LHCN-M2 (cell line): Measurements from ENCODE around the gene REPS1. TPM values are rescaled to one million over a fixed set of nuclear protein-coding genes. Genes with fewer than 3 reads are reported as not detected.

Experiments used
- DNase-seq: peaks from one replicate; pipeline ENCODE4 v3.0.0-alpha.2; 2012; ENCODE audit warnings: low read depth
- total RNA-seq: library from RNA; depleted of rRNA; stranded (reverse); fragments of >200 nt; gene quantifications from 2 replicates; pipeline ENCODE4 v1.2.3, GENCODE V29; 2014; rRNA removed

REPS1 gene
- total RNA-seq, 1 experiment from 2014 or later: 46.1 TPM

DNA sequence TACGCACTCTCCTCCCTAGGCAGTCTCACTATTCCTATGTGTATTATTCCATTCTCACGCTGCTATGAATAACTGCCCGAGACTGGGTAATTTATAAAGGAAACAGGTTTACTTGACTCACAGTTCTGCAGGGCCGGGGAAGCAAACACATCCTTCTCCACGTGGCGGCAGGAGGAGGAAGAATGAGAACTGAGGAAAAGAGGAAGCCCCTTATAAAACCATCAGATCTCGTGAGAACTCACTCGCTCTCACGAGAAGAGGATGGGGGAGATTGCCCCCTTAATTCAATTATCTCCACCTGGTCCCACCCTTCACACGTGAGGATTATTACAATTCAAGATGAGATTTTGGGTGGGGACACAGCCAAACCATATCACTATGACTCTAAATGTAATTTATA lies 130.3 kb downstream of the REPS1 start:
- DNase-seq: no peak

DNA sequence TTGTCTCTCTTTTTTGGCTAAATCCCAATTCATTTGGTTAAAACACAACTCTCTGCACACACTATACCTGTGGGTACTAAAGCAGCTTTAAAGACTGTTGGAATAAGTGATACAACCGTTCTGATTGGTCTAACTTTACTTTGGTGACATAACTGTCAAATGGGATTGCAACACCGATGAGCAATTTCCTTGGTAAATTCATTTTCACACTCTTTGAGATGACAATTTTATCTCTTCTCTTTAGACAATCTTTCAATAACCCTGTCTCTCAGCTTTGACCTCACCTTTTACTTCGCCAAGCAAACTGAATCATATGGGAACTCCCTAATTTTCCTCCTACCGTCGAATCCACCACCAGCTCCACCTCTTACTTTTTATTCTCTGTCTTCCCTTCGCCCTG lies 131.4 kb downstream of the REPS1 start:
- DNase-seq: no peak

Other genes starting within 250 kb of the REPS1 start
- 10.3 and 11.5 TPM in 2 replicates for gene CCDC28A, start 214.5 kb downstream of the REPS1 start, total RNA-seq
- not detected in 2 replicates for gene ECT2L, start 192.2 kb downstream of the REPS1 start, total RNA-seq
- gene ABRACL, start 40.5 kb upstream of the REPS1 start, total RNA-seq: 34.8 and 51.5 TPM in 2 replicates
- 7.4 and 8.6 TPM in 2 replicates for gene HECA, start 146.8 kb upstream of the REPS1 start, total RNA-seq